Measurements from ENCODE around the gene PTGDS. TPM values are rescaled to one million over a fixed set of nuclear protein-coding genes. Genes with fewer than 3 reads are reported as not detected.

PTGDS gene
- total RNA-seq, 1 experiment from 2014 or later = 1.1 TPM

DNA sequence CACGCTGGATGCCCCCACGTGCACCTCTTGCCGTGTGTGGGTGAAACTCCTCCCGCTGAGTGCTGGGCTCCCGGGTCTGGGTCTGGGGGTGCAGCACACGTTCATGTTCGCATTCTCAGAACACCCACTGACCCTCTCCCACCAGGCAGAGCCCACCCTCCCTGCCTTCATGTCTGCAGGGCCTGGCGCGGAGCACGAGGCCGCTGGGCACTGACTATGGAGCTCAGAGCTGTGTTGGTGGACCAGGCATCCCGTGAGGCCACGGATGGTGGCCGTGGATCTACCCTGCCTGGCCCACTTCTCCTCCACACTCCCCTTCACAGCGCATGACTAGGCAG lies 16.4 kb upstream of the PTGDS start:
- no TSS peak for BruUV-seq (replicated peaks)
- TF ChIP-seq, protein P1, sequence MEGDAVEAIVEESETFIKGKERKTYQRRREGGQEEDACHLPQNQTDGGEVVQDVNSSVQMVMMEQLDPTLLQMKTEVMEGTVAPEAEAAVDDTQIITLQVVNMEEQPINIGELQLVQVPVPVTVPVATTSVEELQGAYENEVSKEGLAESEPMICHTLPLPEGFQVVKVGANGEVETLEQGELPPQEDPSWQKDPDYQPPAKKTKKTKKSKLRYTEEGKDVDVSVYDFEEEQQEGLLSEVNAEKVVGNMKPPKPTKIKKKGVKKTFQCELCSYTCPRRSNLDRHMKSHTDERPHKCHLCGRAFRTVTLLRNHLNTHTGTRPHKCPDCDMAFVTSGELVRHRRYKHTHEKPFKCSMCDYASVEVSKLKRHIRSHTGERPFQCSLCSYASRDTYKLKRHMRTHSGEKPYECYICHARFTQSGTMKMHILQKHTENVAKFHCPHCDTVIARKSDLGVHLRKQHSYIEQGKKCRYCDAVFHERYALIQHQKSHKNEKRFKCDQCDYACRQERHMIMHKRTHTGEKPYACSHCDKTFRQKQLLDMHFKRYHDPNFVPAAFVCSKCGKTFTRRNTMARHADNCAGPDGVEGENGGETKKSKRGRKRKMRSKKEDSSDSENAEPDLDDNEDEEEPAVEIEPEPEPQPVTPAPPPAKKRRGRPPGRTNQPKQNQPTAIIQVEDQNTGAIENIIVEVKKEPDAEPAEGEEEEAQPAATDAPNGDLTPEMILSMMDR (IDR thresholded peaks at IDR 0.05; ENCODE audit: unreplicated experiment) = no peak
- H3K36me3 Mint-ChIP-seq (ENCODE audit: insufficient read depth, unreplicated experiment) = peaks cover 7% of the 10 kb centered on the region
- H3K27me3 Mint-ChIP-seq (ENCODE audit: insufficient read depth, unreplicated experiment) = no peaks in the 10 kb centered on the region
- H3K4me1 Mint-ChIP-seq (ENCODE audit: insufficient read depth, unreplicated experiment) = peaks cover 10% of the 10 kb centered on the region
- DNase-seq (ENCODE audit: unreplicated experiment) = no peak
- no peak overlapping the region for H3K4me3 Mint-ChIP-seq (ENCODE audit: unreplicated experiment)
- H3K9me3 Mint-ChIP-seq (ENCODE audit: unreplicated experiment) = peaks cover 10% of the 10 kb centered on the region
- ChIA-PET CTCF (no interaction called here), POLR2A (no interaction called here)
- H3K27ac Mint-ChIP-seq (ENCODE audit: low read depth, unreplicated experiment) = no peak overlapping the region
- intact Hi-C loops (cut with micrococcal nuclease) = no loop called here

DNA sequence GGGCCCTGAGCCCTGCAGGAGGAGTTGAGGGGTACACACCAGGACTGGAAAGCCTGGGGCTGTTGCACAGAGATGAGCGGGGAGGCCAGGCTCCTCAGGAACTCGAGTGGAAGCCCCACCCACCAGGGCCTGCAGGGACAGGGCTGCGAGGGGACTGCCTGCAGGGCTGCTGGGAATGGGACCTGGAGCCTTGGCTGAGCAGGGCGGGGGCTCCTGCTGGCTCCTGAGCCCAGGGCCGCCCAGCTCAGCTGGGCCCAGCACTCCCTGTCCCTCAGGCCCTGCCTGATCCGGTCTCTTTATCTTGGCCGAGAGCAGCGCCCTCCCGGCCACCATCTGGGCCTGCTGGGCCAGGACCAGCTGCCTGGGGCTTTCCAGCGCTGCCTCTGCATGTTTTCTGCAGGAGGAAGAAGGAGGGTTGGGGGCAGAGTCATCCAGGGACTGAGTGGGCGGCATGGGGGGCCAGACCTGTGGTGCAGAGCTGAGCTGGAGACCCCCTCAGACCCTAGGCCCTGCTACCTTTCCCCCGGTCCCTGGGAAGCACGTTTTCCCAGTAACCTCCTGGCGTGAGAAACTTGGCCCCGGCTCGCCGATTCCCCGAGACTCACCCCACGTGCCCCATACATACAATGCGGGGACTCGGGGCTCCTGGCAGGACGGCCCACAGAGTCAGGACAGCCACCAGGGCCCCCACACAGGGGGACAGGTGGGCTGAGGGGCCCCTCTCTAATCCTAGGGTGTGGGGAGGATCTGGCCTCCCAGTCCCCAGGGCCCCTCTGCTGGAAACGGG lies 15.8 kb upstream of the PTGDS start:
- TF ChIP-seq, protein P1 (IDR thresholded peaks at IDR 0.05; ENCODE audit: unreplicated experiment) = no peak
- Mint-ChIP-seq H3K9me3 (ENCODE audit: unreplicated experiment) (peaks cover 6% of the 10 kb centered on the region), H3K36me3 (ENCODE audit: insufficient read depth, unreplicated experiment) (peaks cover 7% of the 10 kb centered on the region), H3K4me3 (ENCODE audit: unreplicated experiment) (no peak overlapping the region), H3K4me1 (ENCODE audit: insufficient read depth, unreplicated experiment) (peaks cover 10% of the 10 kb centered on the region), H3K27ac (ENCODE audit: low read depth, unreplicated experiment) (no peak overlapping the region), H3K27me3 (ENCODE audit: insufficient read depth, unreplicated experiment) (no peaks in the 10 kb centered on the region)
- intact Hi-C loops (cut with micrococcal nuclease) = no loop called here
- ChIA-PET CTCF (interaction anchor here (0.6 to 1.5 kb wide), 2 partner anchors 8 to 28 kb away, joined by 3 read pairs; no protein-coding TSS in a partner anchor), POLR2A (no interaction called here)
- DNase-seq (ENCODE audit: unreplicated experiment) = no peak
- no TSS peak for BruUV-seq (replicated peaks)

DNA sequence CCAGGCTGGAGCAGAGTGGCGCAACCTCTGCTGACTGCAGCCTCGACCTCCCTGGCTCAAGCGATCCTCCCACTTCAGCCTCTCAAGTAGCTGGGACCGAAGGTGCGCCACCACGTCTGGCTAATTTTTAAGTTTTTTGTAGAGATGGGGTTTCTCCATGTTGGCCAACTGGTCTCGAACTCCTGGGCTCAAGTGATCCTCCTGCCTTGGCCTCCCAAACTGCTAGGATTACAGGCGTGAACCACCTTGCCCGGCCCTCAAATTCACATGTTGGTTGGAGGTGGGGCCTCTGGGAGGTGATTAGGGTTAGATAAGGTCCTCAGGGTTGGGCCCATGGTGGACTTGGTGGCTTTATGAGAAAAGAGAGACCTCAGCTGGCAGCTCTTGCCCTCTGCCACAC lies 15.1 kb upstream of the PTGDS start:
- CTCF ChIA-PET = interaction anchor here (0.9 to 1.5 kb wide), 2 partner anchors 9 to 731 kb away, joined by 3 read pairs; no protein-coding TSS in a partner anchor
- Mint-ChIP-seq H3K36me3 (ENCODE audit: insufficient read depth, unreplicated experiment) (peaks cover 7% of the 10 kb centered on the region), H3K9me3 (ENCODE audit: unreplicated experiment) (no peaks in the 10 kb centered on the region), H3K27me3 (ENCODE audit: insufficient read depth, unreplicated experiment) (no peaks in the 10 kb centered on the region), H3K27ac (ENCODE audit: low read depth, unreplicated experiment) (no peak overlapping the region), H3K4me1 (ENCODE audit: insufficient read depth, unreplicated experiment) (peaks cover 10% of the 10 kb centered on the region), H3K4me3 (ENCODE audit: unreplicated experiment) (no peak overlapping the region)
- POLR2A ChIA-PET = no interaction called here
- DNase-seq (ENCODE audit: unreplicated experiment) = no peak
- TF ChIP-seq, protein P1 (IDR thresholded peaks at IDR 0.05; ENCODE audit: unreplicated experiment) = no peak
- no TSS peak for BruUV-seq (replicated peaks)
- intact Hi-C loops (cut with micrococcal nuclease) = no loop called here

DNA sequence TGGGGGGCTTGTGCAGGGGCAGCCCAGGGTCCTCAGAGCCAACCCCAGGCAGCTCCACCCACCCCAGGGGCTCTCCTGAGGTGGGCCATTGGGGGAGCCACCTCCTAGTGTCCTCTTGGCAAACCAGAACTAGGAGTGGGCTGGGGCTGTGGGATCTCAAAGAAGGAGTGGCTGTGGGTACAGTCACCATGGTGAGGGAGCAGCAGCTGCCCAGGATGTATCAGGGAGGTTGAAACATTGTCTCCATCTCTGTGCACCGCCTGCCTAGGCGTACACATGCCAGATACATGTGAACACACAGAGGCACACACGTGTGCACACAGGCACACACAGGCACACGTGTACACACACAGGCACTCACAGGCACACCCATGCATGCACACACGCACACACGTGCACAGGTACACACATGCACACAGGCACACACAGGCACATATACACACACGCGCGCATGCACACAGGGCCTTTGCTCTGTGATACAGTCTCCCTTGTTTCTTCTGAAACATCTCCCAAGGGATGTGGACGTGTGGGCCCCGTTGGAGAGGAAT lies 14.5 kb upstream of the PTGDS start:
- DNase-seq (ENCODE audit: unreplicated experiment) = no peak
- TF ChIP-seq, protein P1 (IDR thresholded peaks at IDR 0.05; ENCODE audit: unreplicated experiment) = no peak
- no TSS peak for BruUV-seq (replicated peaks)
- Mint-ChIP-seq H3K4me3 (ENCODE audit: unreplicated experiment) (no peak overlapping the region), H3K9me3 (ENCODE audit: unreplicated experiment) (no peaks in the 10 kb centered on the region), H3K27me3 (ENCODE audit: insufficient read depth, unreplicated experiment) (no peaks in the 10 kb centered on the region), H3K27ac (ENCODE audit: low read depth, unreplicated experiment) (no peak overlapping the region), H3K36me3 (ENCODE audit: insufficient read depth, unreplicated experiment) (peaks cover 7% of the 10 kb centered on the region), H3K4me1 (ENCODE audit: insufficient read depth, unreplicated experiment) (peaks cover 10% of the 10 kb centered on the region)
- POLR2A ChIA-PET = no interaction called here
- CTCF ChIA-PET = interaction anchor here (0.9 to 1.5 kb wide), 2 partner anchors 10 to 730 kb away, joined by 3 read pairs; no protein-coding TSS in a partner anchor
- intact Hi-C loops (cut with micrococcal nuclease) = no loop called here
